Kidney (tissue), 14 donors: ENCODE measurements around the gene LPAR3. TPM values are rescaled to one million over a fixed set of nuclear protein-coding genes. Genes with fewer than 3 reads are reported as not detected.

Source experiments
- DNase-seq, 5 donors: peaks; one replicate each; pipeline ENCODE4 v3.0.0-alpha.2; 2013 to 2020
- FAIRE-seq: peaks from 2 replicates; lab custom pipeline; 2012; peaks lifted over from hg19 to GRCh38; lab: Jason Lieb, UNC
- H3K27ac ChIP-seq, 2 donors: one replicate each; pipeline ENCODE4 v1.7.0; 2013; ENCODE audit warnings: low read depth in 2 of 2, low read length in 2 of 2, inconsistent platforms in 1 of 2
- H3K27me3 ChIP-seq: one replicate; pipeline ENCODE4 v1.7.1; 2013; ENCODE audit warnings: low read length, inconsistent platforms; ENCODE audit not compliant: control insufficient read depth, insufficient read depth
- H3K36me3 ChIP-seq, 3 donors: one replicate each; pipeline versions ENCODE4 v1.7.0 to v1.7.1; 2013; ENCODE audit warnings: low read length in 3 of 3, control low read depth in 1 of 3, inconsistent platforms in 1 of 3; ENCODE audit not compliant: insufficient read depth in 3 of 3, control insufficient read depth in 2 of 3
- H3K4me1 ChIP-seq, 3 donors: one replicate each; pipeline versions ENCODE4 v1.7.0 to v1.7.1; 2013; ENCODE audit warnings: low read length in 3 of 3, inconsistent platforms in 1 of 3, low read depth in 1 of 3; ENCODE audit not compliant: control insufficient read depth in 2 of 3, insufficient read depth in 2 of 3
- H3K4me3 ChIP-seq, 3 donors: one replicate each; pipeline versions ENCODE4 v1.7.0 to v1.8.1; 2013; ENCODE audit warnings: low read length in 3 of 3, control low read depth in 1 of 3, inconsistent platforms in 1 of 3
- H3K9ac ChIP-seq, 3 donors: one replicate each; pipeline versions ENCODE4 v1.7.0 to v1.7.1; 2013; ENCODE audit warnings: low read length in 3 of 3, control low read depth in 1 of 3, inconsistent platforms in 1 of 3
- H3K9me3 ChIP-seq, 3 donors: one replicate each; pipeline versions ENCODE4 v1.7.0 to v1.7.1; 2013; ENCODE audit warnings: low read length in 3 of 3, control low read depth in 1 of 3, inconsistent platforms in 1 of 3; ENCODE audit not compliant: control insufficient read depth in 2 of 3, insufficient read depth in 1 of 3
- CTCF ChIP-seq: IDR thresholded peaks from 3 replicates; pipeline ENCODE4 v1.5.1; 2012; ENCODE audit warnings: mild to moderate bottlenecking, moderate library complexity, borderline replicate concordance; ENCODE audit not compliant: insufficient read depth; ENCODE audit errors: extremely low read depth
- intact Hi-C: fragments of 100-400 bp; cut with DNase I; formaldehyde crosslinking; loops from one replicate; pipeline ENCODE4 v1.11.1; 2022
- polyA plus RNA-seq: library from polyadenylated mRNA; stranded (reverse); fragments of 350-450 nt; fragmentation: Illumina TruSeq; extraction: RNeasy Lipid Tissue Mini Kit (QIAGEN cat#74804); gene quantifications from one replicate; pipeline ENCODE4 v1.2.3, GENCODE V29; 2014; ENCODE audit warnings: low read depth, low replicate concordance; ENCODE audit not compliant: insufficient read depth
- total RNA-seq: library from RNA; stranded (reverse); fragmentation: NEBNext Ultra II Directional; extraction: Animal tissue kit (Norgen Biotek cat#: 25700); gene quantifications from one replicate; pipeline ENCODE4 v1.2.1, GENCODE V29; 2021
- donor health status: control.
- donor health status: control.
- donor health status: control.
- donor health status: control.
- donor health status: control.
- donor health status: DM: yes; HTN: yes; CAD: no.
- donor health status: Normal renal cell carcinoma (clear cell type).

Gene LPAR3
- total and polyA plus RNA-seq, 2 donors from 2014 or later: 0.22 TPM; not detected in 1

- intact Hi-C loops: no loop called here
- no peak for FAIRE-seq
These were observed 116.4 kb downstream of the LPAR3 start for GRCh38 chr1:84776639-84777038.

GRCh38 chr1:84775535-84775920, 117.5 kb downstream of the LPAR3 start:
- H3K9me3 ChIP-seq: no peaks in the 10 kb centered on the region
- no peak for TF ChIP-seq CTCF
- H3K9ac ChIP-seq: no peak overlapping the region
- DNase-seq (no peak), FAIRE-seq (no peak)
- H3K27me3 ChIP-seq: no peaks in the 10 kb centered on the region
- no peak overlapping the region for H3K4me3 ChIP-seq
- no peaks in the 10 kb centered on the region for H3K36me3 ChIP-seq
- H3K4me1 ChIP-seq: no peaks in the 10 kb centered on the region
- intact Hi-C loops: no loop called here
- H3K27ac ChIP-seq: no peak overlapping the region

More at GRCh38 chr1:84776639-84777038, 116.4 kb downstream of the LPAR3 start:
- no peak for DNase-seq
- no peak overlapping the region for H3K9ac ChIP-seq
- H3K27me3 ChIP-seq: no peaks in the 10 kb centered on the region
- TF ChIP-seq CTCF: no peak
- no peaks in the 10 kb centered on the region for H3K36me3 ChIP-seq
- H3K4me1 ChIP-seq: no peaks in the 10 kb centered on the region
- no peak overlapping the region for H3K27ac ChIP-seq
- H3K9me3 ChIP-seq: no peaks in the 10 kb centered on the region
- no peak overlapping the region for H3K4me3 ChIP-seq

GRCh38 chr1:84774669-84775534, 118.1 kb downstream of the LPAR3 start:
- TF ChIP-seq CTCF: no peak
- FAIRE-seq: no peak
- Histone ChIP-seq H3K27me3 (no peaks in the 10 kb centered on the region), H3K4me3 (no peak overlapping the region), H3K27ac (no peak overlapping the region), H3K4me1 (no peaks in the 10 kb centered on the region), H3K9me3 (no peaks in the 10 kb centered on the region), H3K36me3 (no peaks in the 10 kb centered on the region), H3K9ac (no peak overlapping the region)
- intact Hi-C loops: no loop called here
- DNase-seq: no peak
